Measurements from ENCODE around the gene MOB3B. TPM values are rescaled to one million over a fixed set of nuclear protein-coding genes. Genes with fewer than 3 reads are reported as not detected.
A peak's percentile ranks its signal among the peaks of the same experiment; 100 is the strongest.

The MOB3B gene
- polyA plus RNA-seq, 1 of the 3 experiments (the other 2 are of a cell fraction) = 0.90 TPM

DNA sequence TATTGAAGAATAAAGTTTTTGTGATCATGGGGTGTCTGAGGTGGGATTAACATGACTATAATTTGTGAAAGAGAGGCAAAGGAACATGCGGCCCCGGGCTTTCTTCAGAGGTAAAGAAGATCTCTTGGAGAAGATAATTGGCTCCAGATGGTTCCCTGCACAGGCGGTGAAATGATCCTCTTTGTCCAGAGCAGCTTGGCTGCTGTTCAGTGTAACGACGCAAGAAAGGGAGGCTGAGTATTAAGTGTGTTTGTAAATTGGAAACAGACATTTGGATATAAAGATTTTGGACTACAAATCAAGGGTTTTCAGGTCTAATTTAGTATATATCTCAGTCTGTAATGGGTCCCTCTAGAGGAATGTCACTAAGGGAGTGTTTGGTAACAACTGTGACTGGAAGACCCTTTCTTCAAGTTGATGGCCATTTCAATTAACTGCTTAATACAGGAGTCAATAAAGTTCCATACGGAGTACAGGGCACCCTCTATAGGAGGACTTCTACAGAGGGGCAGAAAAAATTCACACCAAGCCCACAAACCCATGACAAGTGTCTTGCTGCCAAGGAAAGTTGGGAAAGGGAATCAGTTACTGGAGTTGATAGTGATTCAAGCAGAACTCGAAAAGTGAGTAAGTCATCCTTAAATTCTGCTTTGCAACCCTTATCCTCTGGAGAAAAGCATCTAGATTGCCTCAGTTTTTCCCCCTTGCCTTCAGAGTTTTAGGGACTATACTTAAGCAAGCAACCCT lies 236.8 kb downstream of the MOB3B start:
- 22% methylated on average over 7 of the region's 7 CpGs for WGBS (ENCODE audit: low lambda C conversion rate)
- POLR2A ChIA-PET = no interaction called here
- peak; percentile 37 for DNase-seq
- no peaks in the 10 kb centered on the region for H3F3A ChIP-seq (replicated peaks; ENCODE audit: insufficient read depth)
- no peak overlapping the region for H3K27ac ChIP-seq (ENCODE audit: low read depth in 2 of 2, low read length in 1 of 2)
- H3K4me2 ChIP-seq = no peak overlapping the region
- no peaks in the 10 kb centered on the region for H3K36me3 ChIP-seq (replicated peaks in 1 of 2; ENCODE audit: control insufficient read depth in 1 of 2, insufficient read depth in 2 of 2, low read length in 1 of 2)
- H2AFZ ChIP-seq (ENCODE audit: low read depth) = no peak overlapping the region
- H3K4me3 ChIP-seq (ENCODE audit: low read depth in 2 of 2, low read length in 1 of 2) = no peak overlapping the region
- H3K4me1 ChIP-seq (ENCODE audit: control insufficient read depth in 1 of 2, insufficient read depth in 2 of 2, low read depth in 1 of 2, low read length in 1 of 2) = no peaks in the 10 kb centered on the region; a peak in 2 of 4 replicates
- H3K9me3 ChIP-seq = no peaks in the 10 kb centered on the region
- H3K79me2 ChIP-seq (ENCODE audit: insufficient read depth) = no peaks in the 10 kb centered on the region
- no peak overlapping the region for H3K9ac ChIP-seq
- no peaks in the 10 kb centered on the region for H3K27me3 ChIP-seq (ENCODE audit: insufficient read depth)
- CTCF ChIA-PET = no interaction called here
- H4K20me1 ChIP-seq (ENCODE audit: insufficient read depth) = no peaks in the 10 kb centered on the region
- TF ChIP-seq NRF1 (IDR thresholded peaks at IDR 0.05; ENCODE audit: low read depth, low read length) (no peak), POLR2AphosphoS5 (IDR thresholded peaks at IDR 0.05; ENCODE audit: low read depth, low read length) (peak; percentile 54; the same call in 1 of the 2 replicates), NFIC (IDR thresholded peaks at IDR 0.05; ENCODE audit: borderline replicate concordance) (peak; percentile 36), TCF12 (IDR thresholded peaks at IDR 0.05) (peak; percentile 96)
- TF ChIP-seq, protein P1, sequence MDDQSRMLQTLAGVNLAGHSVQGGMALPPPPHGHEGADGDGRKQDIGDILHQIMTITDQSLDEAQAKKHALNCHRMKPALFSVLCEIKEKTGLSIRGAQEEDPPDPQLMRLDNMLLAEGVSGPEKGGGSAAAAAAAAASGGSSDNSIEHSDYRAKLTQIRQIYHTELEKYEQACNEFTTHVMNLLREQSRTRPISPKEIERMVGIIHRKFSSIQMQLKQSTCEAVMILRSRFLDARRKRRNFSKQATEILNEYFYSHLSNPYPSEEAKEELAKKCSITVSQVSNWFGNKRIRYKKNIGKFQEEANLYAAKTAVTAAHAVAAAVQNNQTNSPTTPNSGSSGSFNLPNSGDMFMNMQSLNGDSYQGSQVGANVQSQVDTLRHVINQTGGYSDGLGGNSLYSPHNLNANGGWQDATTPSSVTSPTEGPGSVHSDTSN (IDR thresholded peaks at IDR 0.05) = peak; percentile 35; the same call in 1 of the 2 replicates
- no peaks in the 10 kb centered on the region for H3K9me2 ChIP-seq

DNA sequence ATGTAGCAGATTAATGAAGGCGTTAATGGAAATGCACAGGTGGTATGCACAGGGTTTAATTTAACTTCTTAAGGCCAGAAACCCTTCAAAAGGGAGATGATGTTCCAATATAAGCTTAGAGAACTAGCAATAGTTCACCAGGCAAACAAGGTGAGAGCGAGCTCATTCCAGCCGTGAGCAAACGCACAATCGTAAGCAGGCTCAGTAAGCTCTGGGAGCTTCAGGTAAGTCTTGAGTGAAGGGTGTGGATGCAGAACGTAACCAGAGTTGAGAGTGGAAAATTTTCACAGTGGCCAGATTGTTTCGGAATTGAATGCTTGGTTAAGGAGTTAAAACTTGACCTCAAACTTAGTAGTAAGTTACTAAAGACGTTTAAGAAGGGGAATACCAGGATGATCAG lies 238.3 kb downstream of the MOB3B start:
- no peak overlapping the region for H3K4me2 ChIP-seq
- ChIA-PET POLR2A (no interaction called here), CTCF (interaction anchor here (1.1 to 2.4 kb wide), 2 partner anchors 12 to 14 kb away, joined by 5 to 9 read pairs; no protein-coding TSS in a partner anchor)

More for the DNA sequence above, 238.3 kb downstream of the MOB3B start:
- Histone ChIP-seq H3K79me2 (ENCODE audit: insufficient read depth) (no peaks in the 10 kb centered on the region), H3K9me2 (no peaks in the 10 kb centered on the region), H3K4me3 (ENCODE audit: low read depth in 2 of 2, low read length in 1 of 2) (no peak overlapping the region), H3F3A (replicated peaks; ENCODE audit: insufficient read depth) (no peaks in the 10 kb centered on the region), H3K9ac (no peak overlapping the region), H3K36me3 (replicated peaks in 1 of 2; ENCODE audit: control insufficient read depth in 1 of 2, insufficient read depth in 2 of 2, low read length in 1 of 2) (no peaks in the 10 kb centered on the region), H3K4me1 (ENCODE audit: control insufficient read depth in 1 of 2, insufficient read depth in 2 of 2, low read depth in 1 of 2, low read length in 1 of 2) (no peaks in the 10 kb centered on the region; a peak in 2 of 4 replicates), H4K20me1 (ENCODE audit: insufficient read depth) (no peaks in the 10 kb centered on the region), H3K27ac (ENCODE audit: low read depth in 2 of 2, low read length in 1 of 2) (no peak overlapping the region), H3K9me3 (no peaks in the 10 kb centered on the region), H3K27me3 (ENCODE audit: insufficient read depth) (no peaks in the 10 kb centered on the region; the same call in 1 of the 2 replicates), H2AFZ (ENCODE audit: low read depth) (no peak overlapping the region)
- 83% methylated on average over 8 of the region's 8 CpGs for WGBS (ENCODE audit: low lambda C conversion rate)
- no peak for TF ChIP-seq NFIC (IDR thresholded peaks at IDR 0.05; ENCODE audit: borderline replicate concordance)
- no peak for TF ChIP-seq FOSL2 (IDR thresholded peaks at IDR 0.05; ENCODE audit: borderline replicate concordance, low read depth)
- TF ChIP-seq, protein P2, sequence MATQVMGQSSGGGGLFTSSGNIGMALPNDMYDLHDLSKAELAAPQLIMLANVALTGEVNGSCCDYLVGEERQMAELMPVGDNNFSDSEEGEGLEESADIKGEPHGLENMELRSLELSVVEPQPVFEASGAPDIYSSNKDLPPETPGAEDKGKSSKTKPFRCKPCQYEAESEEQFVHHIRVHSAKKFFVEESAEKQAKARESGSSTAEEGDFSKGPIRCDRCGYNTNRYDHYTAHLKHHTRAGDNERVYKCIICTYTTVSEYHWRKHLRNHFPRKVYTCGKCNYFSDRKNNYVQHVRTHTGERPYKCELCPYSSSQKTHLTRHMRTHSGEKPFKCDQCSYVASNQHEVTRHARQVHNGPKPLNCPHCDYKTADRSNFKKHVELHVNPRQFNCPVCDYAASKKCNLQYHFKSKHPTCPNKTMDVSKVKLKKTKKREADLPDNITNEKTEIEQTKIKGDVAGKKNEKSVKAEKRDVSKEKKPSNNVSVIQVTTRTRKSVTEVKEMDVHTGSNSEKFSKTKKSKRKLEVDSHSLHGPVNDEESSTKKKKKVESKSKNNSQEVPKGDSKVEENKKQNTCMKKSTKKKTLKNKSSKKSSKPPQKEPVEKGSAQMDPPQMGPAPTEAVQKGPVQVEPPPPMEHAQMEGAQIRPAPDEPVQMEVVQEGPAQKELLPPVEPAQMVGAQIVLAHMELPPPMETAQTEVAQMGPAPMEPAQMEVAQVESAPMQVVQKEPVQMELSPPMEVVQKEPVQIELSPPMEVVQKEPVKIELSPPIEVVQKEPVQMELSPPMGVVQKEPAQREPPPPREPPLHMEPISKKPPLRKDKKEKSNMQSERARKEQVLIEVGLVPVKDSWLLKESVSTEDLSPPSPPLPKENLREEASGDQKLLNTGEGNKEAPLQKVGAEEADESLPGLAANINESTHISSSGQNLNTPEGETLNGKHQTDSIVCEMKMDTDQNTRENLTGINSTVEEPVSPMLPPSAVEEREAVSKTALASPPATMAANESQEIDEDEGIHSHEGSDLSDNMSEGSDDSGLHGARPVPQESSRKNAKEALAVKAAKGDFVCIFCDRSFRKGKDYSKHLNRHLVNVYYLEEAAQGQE (IDR thresholded peaks at IDR 0.05; ENCODE audit: low read depth, low read length) = no peak
- TF ChIP-seq TAF1 (IDR thresholded peaks at IDR 0.05; ENCODE audit: borderline replicate concordance, low read depth, low read length) = no peak
- TF ChIP-seq RFX5 (IDR thresholded peaks at IDR 0.05; ENCODE audit: low read length) = no peak
- TF ChIP-seq, protein P3, sequence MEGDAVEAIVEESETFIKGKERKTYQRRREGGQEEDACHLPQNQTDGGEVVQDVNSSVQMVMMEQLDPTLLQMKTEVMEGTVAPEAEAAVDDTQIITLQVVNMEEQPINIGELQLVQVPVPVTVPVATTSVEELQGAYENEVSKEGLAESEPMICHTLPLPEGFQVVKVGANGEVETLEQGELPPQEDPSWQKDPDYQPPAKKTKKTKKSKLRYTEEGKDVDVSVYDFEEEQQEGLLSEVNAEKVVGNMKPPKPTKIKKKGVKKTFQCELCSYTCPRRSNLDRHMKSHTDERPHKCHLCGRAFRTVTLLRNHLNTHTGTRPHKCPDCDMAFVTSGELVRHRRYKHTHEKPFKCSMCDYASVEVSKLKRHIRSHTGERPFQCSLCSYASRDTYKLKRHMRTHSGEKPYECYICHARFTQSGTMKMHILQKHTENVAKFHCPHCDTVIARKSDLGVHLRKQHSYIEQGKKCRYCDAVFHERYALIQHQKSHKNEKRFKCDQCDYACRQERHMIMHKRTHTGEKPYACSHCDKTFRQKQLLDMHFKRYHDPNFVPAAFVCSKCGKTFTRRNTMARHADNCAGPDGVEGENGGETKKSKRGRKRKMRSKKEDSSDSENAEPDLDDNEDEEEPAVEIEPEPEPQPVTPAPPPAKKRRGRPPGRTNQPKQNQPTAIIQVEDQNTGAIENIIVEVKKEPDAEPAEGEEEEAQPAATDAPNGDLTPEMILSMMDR (IDR thresholded peaks at IDR 0.05) = no peak
- TF ChIP-seq ELF1 (IDR thresholded peaks at IDR 0.05) = no peak
- TF ChIP-seq, protein P4, sequence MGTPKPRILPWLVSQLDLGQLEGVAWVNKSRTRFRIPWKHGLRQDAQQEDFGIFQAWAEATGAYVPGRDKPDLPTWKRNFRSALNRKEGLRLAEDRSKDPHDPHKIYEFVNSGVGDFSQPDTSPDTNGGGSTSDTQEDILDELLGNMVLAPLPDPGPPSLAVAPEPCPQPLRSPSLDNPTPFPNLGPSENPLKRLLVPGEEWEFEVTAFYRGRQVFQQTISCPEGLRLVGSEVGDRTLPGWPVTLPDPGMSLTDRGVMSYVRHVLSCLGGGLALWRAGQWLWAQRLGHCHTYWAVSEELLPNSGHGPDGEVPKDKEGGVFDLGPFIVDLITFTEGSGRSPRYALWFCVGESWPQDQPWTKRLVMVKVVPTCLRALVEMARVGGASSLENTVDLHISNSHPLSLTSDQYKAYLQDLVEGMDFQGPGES (IDR thresholded peaks at IDR 0.05; ENCODE audit: low read depth, low read length) = no peak
- no peak for TF ChIP-seq MXI1 (IDR thresholded peaks at IDR 0.05; ENCODE audit: low read depth, low read length)
- no peak for TF ChIP-seq RCOR1 (IDR thresholded peaks at IDR 0.05; ENCODE audit: low read length)
- no peak for TF ChIP-seq TCF12 (IDR thresholded peaks at IDR 0.05)
- TF ChIP-seq, protein P1 (IDR thresholded peaks at IDR 0.05) = no peak
- DNase-seq = no peak
